Stimulated activated naive CD8-positive, alpha-beta T cell treated with anti-CD3 and anti-CD28 coated beads, Interleukin-15, Interleukin-2, amounts not matched to agents 100 U/mL and 50 U/mL, for 24 hours (primary cell): ENCODE measurements around the gene ZNF860.
A peak's percentile ranks its signal among the peaks of the same experiment; 100 is the strongest.
"Not testable (repeated sequence)": the region's sequence is repeated elsewhere in the genome, so short reads cannot be mapped to it uniquely, and the experiment has no call there.

Experiments
- ATAC-seq: fragments of 150-1000 bp; cut with Tn5 transposase; one replicate; pipeline ENCODE4 v1.10.0; 2021
- DNase-seq: peaks from one replicate; pipeline ENCODE4 v3.0.0; 2021

The ZNF860 gene

DNA sequence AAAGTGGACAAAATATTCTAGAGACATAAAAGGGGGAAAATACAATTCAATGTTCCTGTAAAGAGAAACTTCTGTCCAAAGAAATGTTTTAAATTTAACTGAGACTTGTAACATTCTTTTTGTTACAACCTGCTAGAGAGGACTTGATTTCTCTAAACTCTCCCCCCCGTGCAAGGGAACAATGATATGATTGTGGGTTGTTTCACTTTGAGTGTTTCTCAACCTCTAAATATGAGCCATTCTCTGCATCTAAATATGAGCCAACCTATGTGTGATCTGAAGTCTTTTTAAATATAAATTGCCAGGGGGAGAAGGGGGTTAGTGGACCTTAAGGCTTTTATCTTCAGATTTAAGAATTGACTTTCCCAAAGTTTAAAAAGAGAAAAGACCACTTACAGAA lies 14.6 kb downstream of the ZNF860 start:
- DNase-seq (no peak), ATAC-seq (no peak)

DNA sequence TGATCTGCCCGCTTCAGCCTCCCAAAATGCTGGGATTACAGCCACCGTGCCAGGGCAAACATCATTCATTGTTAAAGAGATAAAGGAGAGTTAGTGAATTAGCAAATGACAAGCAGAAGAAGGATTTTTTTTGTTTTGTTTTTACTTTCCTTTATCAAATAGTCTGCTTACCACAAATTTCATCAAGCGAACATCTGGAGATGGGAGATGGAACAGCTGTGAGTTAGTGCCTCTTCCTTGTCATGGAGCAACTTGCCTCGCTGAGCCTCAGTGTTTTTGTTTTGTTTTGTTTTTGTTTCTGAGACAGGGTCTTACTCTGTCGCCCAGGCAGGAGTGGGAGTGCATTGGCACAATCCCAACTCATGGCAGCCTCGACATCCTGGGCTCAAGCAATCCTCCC lies 15.9 kb downstream of the ZNF860 start:
- no peak for ATAC-seq

GRCh38 chr3:31999907-32000439 lies 18.4 kb downstream of the ZNF860 start:
- ATAC-seq: no peak

More for the DNA sequence above, 15.9 kb downstream of the ZNF860 start:
- no peak for DNase-seq

DNA sequence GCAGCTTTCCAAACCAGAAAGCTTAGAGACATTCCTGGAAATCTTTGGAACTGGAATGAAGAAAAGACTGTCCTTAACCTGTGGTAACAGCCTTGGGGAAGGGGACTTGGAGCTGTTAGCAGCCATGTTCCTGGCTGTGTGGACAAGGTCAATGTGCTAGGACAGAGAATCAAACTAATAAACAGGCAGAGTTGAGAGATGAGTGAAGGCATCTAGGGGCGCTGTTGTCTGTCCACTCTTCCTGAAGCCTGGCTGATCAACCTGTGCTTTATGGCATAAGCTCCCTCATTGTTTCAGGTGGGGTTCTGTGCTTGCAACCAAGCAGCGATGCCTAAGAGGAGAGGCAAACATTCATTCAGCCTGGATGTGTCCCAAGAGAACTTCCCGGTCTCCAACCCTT lies 19.3 kb downstream of the ZNF860 start:
- DNase-seq (no peak), ATAC-seq (no peak)

More at GRCh38 chr3:31999907-32000439, 18.4 kb downstream of the ZNF860 start:
- DNase-seq: no peak

- ATAC-seq: no peak
These were observed 21.2 kb downstream of the ZNF860 start for GRCh38 chr3:32002561-32003368.

DNA sequence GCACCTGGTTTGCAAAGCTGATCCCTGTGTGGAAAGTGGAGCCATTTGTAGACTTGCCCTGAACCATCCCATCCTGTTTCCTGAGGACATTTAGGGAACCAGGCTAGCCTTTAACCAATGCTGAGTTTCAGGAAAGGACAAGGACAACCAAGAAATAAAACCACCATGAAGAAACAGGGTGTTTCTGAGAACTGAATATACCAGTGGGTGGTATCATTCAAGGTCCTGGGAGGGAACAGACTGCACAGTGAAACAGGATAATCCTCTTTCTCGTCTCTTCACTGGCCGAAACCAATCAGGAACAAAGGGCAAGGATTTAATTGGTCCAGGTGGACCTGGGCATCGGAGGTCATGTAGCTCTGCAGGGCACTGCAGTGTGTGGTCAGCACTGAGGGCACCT lies 21.8 kb downstream of the ZNF860 start:
- ATAC-seq (no peak), DNase-seq (no peak)

More at GRCh38 chr3:32002561-32003368, 21.2 kb downstream of the ZNF860 start:
- no peak for DNase-seq

DNA sequence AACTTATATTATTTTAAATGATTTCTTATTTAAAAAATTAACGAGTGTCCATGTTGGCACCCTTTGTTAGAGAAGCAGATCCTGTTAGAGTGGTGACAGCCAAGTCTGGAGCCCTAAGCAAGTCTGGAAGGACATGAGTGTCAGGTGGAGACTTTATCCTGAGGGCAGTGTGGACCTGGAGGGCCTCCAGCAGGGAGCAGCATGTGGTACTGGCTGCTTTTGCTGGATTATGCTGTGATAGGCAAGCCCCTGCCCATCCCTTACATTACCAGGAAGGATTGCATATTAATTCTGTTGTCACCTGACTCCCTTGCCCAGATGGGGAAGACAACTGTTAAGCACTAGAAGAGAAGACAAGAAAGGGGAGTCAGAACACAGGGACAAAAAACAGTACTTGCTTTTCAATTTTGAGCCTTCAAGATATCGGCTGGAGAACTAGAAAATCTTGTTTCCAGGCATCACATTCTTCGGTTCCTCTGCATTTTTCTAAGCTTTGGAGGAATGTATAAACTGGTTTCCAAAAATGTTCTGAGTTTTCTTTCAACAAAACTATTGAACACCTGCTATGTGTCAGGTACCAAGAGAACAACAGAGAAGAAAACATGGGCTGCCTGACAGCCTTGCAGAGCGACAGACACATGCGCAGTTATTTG lies 22.7 kb downstream of the ZNF860 start:
- DNase-seq (no peak), ATAC-seq (no peak)

GRCh38 chr3:32009101-32009500 lies 27.6 kb downstream of the ZNF860 start:
- DNase-seq (no peak), ATAC-seq (no peak)

GRCh38 chr3:32009957-32010356 lies 28.4 kb downstream of the ZNF860 start:
- DNase-seq (no peak), ATAC-seq (no peak)

GRCh38 chr3:32010699-32011098 lies 29.1 kb downstream of the ZNF860 start:
- peak; percentile 13 for DNase-seq
- not testable (repeated sequence) for ATAC-seq

- not testable (repeated sequence) for DNase-seq, ATAC-seq
These were observed 34.1 kb downstream of the ZNF860 start for GRCh38 chr3:32015638-32016037.

DNA sequence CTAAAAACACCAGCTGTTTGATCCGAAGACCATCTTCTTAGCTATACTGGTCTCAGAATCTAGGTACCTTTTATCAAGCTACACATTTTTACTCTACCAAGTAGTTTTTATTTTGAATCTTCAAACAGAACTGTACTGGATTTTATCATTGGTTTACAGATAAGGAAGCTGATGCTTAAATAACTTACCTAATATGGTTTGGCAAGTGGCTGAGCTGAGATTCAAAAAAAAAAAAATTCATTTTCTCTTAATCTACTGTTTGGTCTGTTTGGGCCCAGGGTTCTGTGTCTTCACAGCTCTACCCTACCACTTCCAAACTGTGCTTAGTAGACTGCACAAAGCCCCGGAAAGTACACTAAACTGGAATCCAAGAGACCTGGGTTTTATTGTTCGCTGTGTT lies 35.7 kb downstream of the ZNF860 start:
- no peak for ATAC-seq
- no peak for DNase-seq

GRCh38 chr3:32018757-32019564 lies 37.4 kb downstream of the ZNF860 start:
- ATAC-seq (no peak), DNase-seq (no peak)

- ATAC-seq (no peak), DNase-seq (no peak)
These were observed 39.6 kb downstream of the ZNF860 start for GRCh38 chr3:32021155-32021554.

DNA sequence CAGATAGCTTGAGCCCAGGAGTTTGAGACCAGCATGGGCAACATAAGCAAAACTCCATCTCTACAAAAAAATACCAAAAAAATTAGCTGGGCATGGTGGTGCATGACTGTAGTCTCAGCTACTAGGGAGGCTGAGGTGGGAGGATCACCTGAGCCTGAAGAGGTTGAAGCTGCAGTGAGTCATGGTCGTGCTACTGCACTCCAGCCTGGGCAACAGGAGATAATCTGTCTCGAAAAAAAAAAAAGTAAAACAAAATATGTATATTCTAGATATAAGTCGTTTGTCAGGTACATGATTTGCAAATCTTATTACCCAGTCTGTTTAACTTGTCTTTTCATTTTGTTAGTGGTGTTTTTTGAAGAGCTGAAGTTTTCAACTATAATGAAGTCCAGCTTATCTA lies 40.2 kb downstream of the ZNF860 start:
- ATAC-seq: no peak
- DNase-seq: no peak

DNA sequence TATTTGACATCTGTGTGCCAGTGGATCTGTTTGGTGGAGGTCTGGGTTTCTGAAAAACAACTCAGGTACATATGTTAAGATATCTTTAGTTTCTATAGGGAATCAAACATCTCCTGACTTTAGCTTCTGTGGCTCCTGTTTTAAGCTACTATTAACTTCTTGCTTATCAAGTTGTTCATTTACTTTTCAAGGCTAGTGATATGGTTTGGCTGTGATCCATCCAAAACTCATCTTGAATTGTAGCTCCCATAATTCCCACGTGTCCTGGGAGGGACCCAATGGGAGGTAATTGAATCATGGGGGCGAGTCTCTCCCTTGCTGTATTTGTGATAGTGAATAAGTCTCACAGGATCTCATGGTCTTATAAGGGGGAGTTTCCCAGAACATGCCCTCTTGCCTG lies 41.4 kb downstream of the ZNF860 start:
- no peak for DNase-seq
- ATAC-seq: no peak

- DNase-seq (no peak), ATAC-seq (no peak)
These were observed 45.0 kb downstream of the ZNF860 start for GRCh38 chr3:32026593-32026992.

GRCh38 chr3:32037932-32038267 lies 56.4 kb downstream of the ZNF860 start:
- ATAC-seq (no peak), DNase-seq (no peak)

GRCh38 chr3:32041316-32041715 lies 59.8 kb downstream of the ZNF860 start:
- ATAC-seq: no peak
- DNase-seq: no peak
